Fibroblast of lung (primary cell): Measurements from ENCODE around the gene POLR1G. TPM values are rescaled to one million over a fixed set of nuclear protein-coding genes. Genes with fewer than 3 reads are reported as not detected.

Source experiments
- DNase-seq, 2 donors: peaks; one replicate each; pipeline versions ENCODE4 v3.0.0 to v3.0.0-alpha.2; 2010; ENCODE audit warnings: low read depth in 2 of 2
- H2AFZ ChIP-seq: 2 replicates; pipeline ENCODE4 v1.5.1; 2012; ENCODE audit warnings: low read length, control low read depth, inconsistent platforms
- H3K27ac ChIP-seq: 2 replicates; pipeline ENCODE4 v1.5.1; 2011; ENCODE audit warnings: low read length, control low read depth; ENCODE audit not compliant: insufficient read depth
- H3K27me3 ChIP-seq: 2 replicates; pipeline ENCODE4 v1.5.1; 2011; ENCODE audit warnings: mild to moderate bottlenecking, low read length; ENCODE audit not compliant: control insufficient read depth, insufficient read depth
- H3K36me3 ChIP-seq: 2 replicates; pipeline ENCODE4 v1.5.1; 2011; ENCODE audit warnings: low read length; ENCODE audit not compliant: control insufficient read depth, insufficient read depth
- H3K4me1 ChIP-seq: 2 replicates; pipeline ENCODE4 v1.5.1; 2011; ENCODE audit warnings: low read length; ENCODE audit not compliant: control insufficient read depth, insufficient read depth; ENCODE audit errors: extremely low read depth
- H3K4me2 ChIP-seq: 2 replicates; pipeline ENCODE4 v1.5.1; 2011; ENCODE audit warnings: low read length, control low read depth; ENCODE audit not compliant: insufficient read depth; ENCODE audit errors: extremely low read depth
- H3K4me3 ChIP-seq, 4 experiments: fragments of 200-600 bp in 1 of 4; sonication (generic) in 1 of 4; replicated peaks in 1 of 4; 2 replicates each; pipeline ENCODE4 v1.5.1; 2011 to 2016; ENCODE audit warnings: low read length in 4 of 4, low read depth in 3 of 4, mild to moderate bottlenecking in 3 of 4, control low read depth in 2 of 4, inconsistent platforms in 1 of 4, mixed read lengths in 1 of 4; ENCODE audit not compliant: insufficient read depth in 1 of 4; ENCODE audit errors: control extremely low read depth in 1 of 4
- H3K79me2 ChIP-seq: 2 replicates; pipeline ENCODE4 v1.5.1; 2012; ENCODE audit warnings: mild to moderate bottlenecking, low read length, inconsistent platforms; ENCODE audit not compliant: control insufficient read depth, insufficient read depth
- H3K9ac ChIP-seq: 2 replicates; pipeline ENCODE4 v1.5.1; 2011; ENCODE audit warnings: mild to moderate bottlenecking, low read length, control low read depth; ENCODE audit not compliant: insufficient read depth
- H3K9me3 ChIP-seq: 2 replicates; pipeline ENCODE4 v1.5.1; 2012; ENCODE audit warnings: low read depth, low read length; ENCODE audit not compliant: control insufficient read depth, insufficient read depth
- H4K20me1 ChIP-seq: 2 replicates; pipeline ENCODE4 v1.5.1; 2011; ENCODE audit warnings: low read length; ENCODE audit not compliant: control insufficient read depth, insufficient read depth; ENCODE audit errors: extremely low read depth
- CTCF ChIP-seq, 2 donors: IDR thresholded peaks in 1 of 2; conservative IDR thresholded peaks in 1 of 2; 1 replicate in 1 of 2; 2 replicates in 1 of 2; pipeline ENCODE4 v1.5.1; 2011 to 2012; ENCODE audit warnings: low read length in 2 of 2, control low read depth in 1 of 2, inconsistent platforms in 1 of 2, low read depth in 1 of 2, mild to moderate bottlenecking in 1 of 2
- EZH2 ChIP-seq: IDR thresholded peaks from 2 replicates; pipeline ENCODE4 v1.5.1; 2012; ENCODE audit warnings: low read length, control low read depth, mild to moderate bottlenecking; ENCODE audit errors: missing control alignments
- polyA plus RNA-seq, 2 donors: library from polyadenylated mRNA; depleted of rRNA in 1 of 2; stranded (reverse) in 1 of 2; unstranded in 1 of 2; fragments of >200 nt; gene quantifications; 2 replicates each; pipeline ENCODE4 v1.2.1, GENCODE V29; 2011 to 2012; ENCODE audit warnings: missing spikeins in 1 of 2
- total RNA-seq: library from RNA; depleted of rRNA; stranded (reverse); fragments of >200 nt; gene quantifications from 2 replicates; pipeline ENCODE4 v1.2.1, GENCODE V29; 2014

POLR1G gene
- total and polyA plus RNA-seq, 2 donors (not counting 1 experiment from before 2014, with no cell fraction given) = 3.6 to 4.7 TPM

- peaks cover 12% of the 10 kb centered on the region for H3K4me1 ChIP-seq
- H3K27me3 ChIP-seq = no peaks in the 10 kb centered on the region
- H3K36me3 ChIP-seq = no peaks in the 10 kb centered on the region
- DNase-seq = peak; percentile 53 to 89
- peak overlapping the region; percentile 98 for H3K27ac ChIP-seq
- peak overlapping the region; percentile 56 to 75 (median 62) for H3K4me3 ChIP-seq
- H3K9me3 ChIP-seq = no peaks in the 10 kb centered on the region
- peak overlapping the region; percentile 100 for H3K4me2 ChIP-seq
- H4K20me1 ChIP-seq = no peaks in the 10 kb centered on the region
- no peak for TF ChIP-seq EZH2
- TF ChIP-seq CTCF (conservative IDR thresholded peaks at IDR 0.05 in 1 of 2, IDR thresholded peaks at IDR 0.05 in 1 of 2; ENCODE audit: low read depth in 1 of 2, low read length in 2 of 2) = no peak
- H2AFZ ChIP-seq = no peak overlapping the region
- H3K9ac ChIP-seq = peak overlapping the region; percentile 98
- H3K79me2 ChIP-seq = no peaks in the 10 kb centered on the region
Observed at GRCh38 chr19:45451131-45451849, 44.8 kb downstream of the POLR1G start.

- Histone ChIP-seq H3K36me3 (no peaks in the 10 kb centered on the region), H4K20me1 (no peaks in the 10 kb centered on the region), H2AFZ (no peak overlapping the region), H3K4me2 (peak overlapping the region; percentile 100), H3K4me3 (no peak overlapping the region), H3K79me2 (no peaks in the 10 kb centered on the region), H3K27ac (peak overlapping the region; percentile 98), H3K4me1 (peaks cover 14% of the 10 kb centered on the region), H3K27me3 (no peaks in the 10 kb centered on the region), H3K9ac (no peak overlapping the region), H3K9me3 (no peaks in the 10 kb centered on the region)
- DNase-seq = no peak
- TF ChIP-seq CTCF (conservative IDR thresholded peaks at IDR 0.05 in 1 of 2, IDR thresholded peaks at IDR 0.05 in 1 of 2; ENCODE audit: low read depth in 1 of 2, low read length in 2 of 2) (no peak), EZH2 (no peak)
Observed at GRCh38 chr19:45451850-45452387, 45.5 kb downstream of the POLR1G start.

GRCh38 chr19:45455707-45456499, 49.5 kb downstream of the POLR1G start:
- Histone ChIP-seq H4K20me1 (no peaks in the 10 kb centered on the region), H3K27ac (peak overlapping the region; percentile 99), H3K4me1 (peaks cover 14% of the 10 kb centered on the region), H3K4me2 (peak overlapping the region; percentile 87), H3K79me2 (no peaks in the 10 kb centered on the region), H3K36me3 (no peaks in the 10 kb centered on the region), H3K27me3 (no peaks in the 10 kb centered on the region), H3K9me3 (no peaks in the 10 kb centered on the region), H3K4me3 (peak overlapping the region in 2 of 4 experiments; percentile 8 to 33), H2AFZ (no peak overlapping the region), H3K9ac (peak overlapping the region; percentile 80)
- no peak for TF ChIP-seq CTCF (conservative IDR thresholded peaks at IDR 0.05 in 1 of 2, IDR thresholded peaks at IDR 0.05 in 1 of 2; ENCODE audit: low read depth in 1 of 2, low read length in 2 of 2)
- TF ChIP-seq EZH2 = no peak
- peak; percentile 98 to 100 for DNase-seq
